Nephron progenitor cell (in vitro differentiated cells): ENCODE measurements around the gene GPR150.

Source experiments
- DNase-seq: peaks from one replicate; pipeline ENCODE4 v3.0.0; 2021
- H3K27ac Mint-ChIP-seq: 2 replicates; pipeline ENCODE4 v1.8.0; 2021; ENCODE audit warnings: mild to moderate bottlenecking, moderate library complexity, mixed read lengths
- H3K27me3 Mint-ChIP-seq: 2 replicates; pipeline ENCODE4 v1.8.0; 2021; ENCODE audit warnings: mild to moderate bottlenecking, low read depth, mixed read lengths; ENCODE audit not compliant: poor library complexity
- H3K36me3 Mint-ChIP-seq: 2 replicates; pipeline ENCODE4 v1.8.0; 2021; ENCODE audit warnings: low read depth, mixed read lengths
- H3K4me1 Mint-ChIP-seq: 2 replicates; pipeline ENCODE4 v1.8.0; 2021; ENCODE audit warnings: mixed read lengths
- H3K4me3 Mint-ChIP-seq: 2 replicates; pipeline ENCODE4 v1.8.0; 2021; ENCODE audit warnings: mild to moderate bottlenecking, moderate library complexity, mixed read lengths
- H3K9me3 Mint-ChIP-seq: 2 replicates; pipeline ENCODE4 v1.8.0; 2021; ENCODE audit warnings: mild to moderate bottlenecking, moderate library complexity, mixed read lengths
- TF ChIP-seq, protein P1 (sequence below): fragments of 200-600 bp; sonication (generic); IDR thresholded peaks from 2 replicates; pipeline ENCODE4 v1.5.0; 2021; ENCODE audit warnings: antibody characterized with exemption

Gene GPR150

DNA sequence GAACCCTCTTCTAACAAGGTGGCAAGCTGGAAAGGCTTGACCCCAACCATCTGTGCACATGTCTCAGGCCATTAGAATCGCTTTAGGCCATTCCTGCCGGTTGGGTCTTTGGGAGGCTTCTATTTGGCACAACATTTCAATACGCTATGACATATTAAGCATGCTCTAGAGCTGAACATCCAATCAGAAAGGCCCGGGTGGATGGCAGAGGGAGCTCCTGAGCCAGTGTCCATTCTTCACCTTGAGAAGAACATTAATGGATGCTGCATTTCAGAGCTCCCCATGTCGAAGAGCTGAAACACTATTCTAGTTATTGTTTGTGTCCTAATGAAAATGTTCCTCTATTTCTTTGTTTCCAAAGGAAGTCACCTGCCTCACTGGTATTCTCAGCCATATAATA is 50.1 kb downstream of the GPR150 start:
- H3K9me3 Mint-ChIP-seq = no peaks in the 10 kb centered on the region
- TF ChIP-seq, protein P1, sequence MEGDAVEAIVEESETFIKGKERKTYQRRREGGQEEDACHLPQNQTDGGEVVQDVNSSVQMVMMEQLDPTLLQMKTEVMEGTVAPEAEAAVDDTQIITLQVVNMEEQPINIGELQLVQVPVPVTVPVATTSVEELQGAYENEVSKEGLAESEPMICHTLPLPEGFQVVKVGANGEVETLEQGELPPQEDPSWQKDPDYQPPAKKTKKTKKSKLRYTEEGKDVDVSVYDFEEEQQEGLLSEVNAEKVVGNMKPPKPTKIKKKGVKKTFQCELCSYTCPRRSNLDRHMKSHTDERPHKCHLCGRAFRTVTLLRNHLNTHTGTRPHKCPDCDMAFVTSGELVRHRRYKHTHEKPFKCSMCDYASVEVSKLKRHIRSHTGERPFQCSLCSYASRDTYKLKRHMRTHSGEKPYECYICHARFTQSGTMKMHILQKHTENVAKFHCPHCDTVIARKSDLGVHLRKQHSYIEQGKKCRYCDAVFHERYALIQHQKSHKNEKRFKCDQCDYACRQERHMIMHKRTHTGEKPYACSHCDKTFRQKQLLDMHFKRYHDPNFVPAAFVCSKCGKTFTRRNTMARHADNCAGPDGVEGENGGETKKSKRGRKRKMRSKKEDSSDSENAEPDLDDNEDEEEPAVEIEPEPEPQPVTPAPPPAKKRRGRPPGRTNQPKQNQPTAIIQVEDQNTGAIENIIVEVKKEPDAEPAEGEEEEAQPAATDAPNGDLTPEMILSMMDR = no peak
- no peak overlapping the region for H3K27ac Mint-ChIP-seq
- H3K36me3 Mint-ChIP-seq = no peaks in the 10 kb centered on the region
- H3K27me3 Mint-ChIP-seq = no peaks in the 10 kb centered on the region
- no peak overlapping the region for H3K4me3 Mint-ChIP-seq
- peaks cover 16% of the 10 kb centered on the region for H3K4me1 Mint-ChIP-seq
- no peak for DNase-seq

DNA sequence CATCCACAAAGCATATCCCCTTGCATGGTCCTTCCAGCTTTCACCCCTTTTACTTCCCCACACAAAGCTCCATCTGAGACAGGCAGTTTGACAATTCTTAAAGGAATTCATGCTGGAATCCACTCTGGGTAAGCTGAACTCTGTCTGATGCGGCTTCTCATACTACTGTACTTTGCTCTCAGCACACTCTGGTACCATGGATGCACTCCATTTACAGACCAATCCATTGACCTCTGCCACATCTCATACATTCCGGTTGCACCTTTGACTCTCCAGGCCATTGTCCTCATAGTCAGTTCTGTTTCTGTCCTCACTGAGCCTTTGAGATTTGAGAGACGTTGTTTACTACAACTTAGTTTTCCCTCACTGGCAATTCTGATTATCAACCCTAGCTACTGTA is 50.7 kb downstream of the GPR150 start:
- no peak overlapping the region for H3K27ac Mint-ChIP-seq
- H3K36me3 Mint-ChIP-seq = no peaks in the 10 kb centered on the region
- no peak overlapping the region for H3K4me3 Mint-ChIP-seq
- H3K4me1 Mint-ChIP-seq = peaks cover 16% of the 10 kb centered on the region
- no peaks in the 10 kb centered on the region for H3K9me3 Mint-ChIP-seq
- TF ChIP-seq, protein P1 = no peak
- H3K27me3 Mint-ChIP-seq = no peaks in the 10 kb centered on the region
- DNase-seq = no peak
